IPS-20b (cell line): ENCODE measurements around the gene NTSR1.

ENCODE experiments used
- H3K27ac ChIP-seq: one replicate; pipeline ENCODE4 v1.5.1; 2013; ENCODE audit warnings: low read length
- H3K27me3 ChIP-seq: 2 replicates; pipeline ENCODE4 v1.6.1; 2013; ENCODE audit warnings: mild to moderate bottlenecking, low read length, inconsistent platforms; ENCODE audit not compliant: insufficient read depth
- H3K36me3 ChIP-seq: 2 replicates; pipeline ENCODE4 v1.6.1; 2013; ENCODE audit warnings: low read depth, mild to moderate bottlenecking, inconsistent platforms, low read length, moderate library complexity; ENCODE audit not compliant: insufficient read depth
- H3K4me1 ChIP-seq: 2 replicates; pipeline ENCODE4 v1.6.1; 2013; ENCODE audit warnings: mild to moderate bottlenecking, control low read depth, inconsistent platforms, low read length, moderate library complexity; ENCODE audit not compliant: insufficient read depth
- H3K4me3 ChIP-seq: 2 replicates; pipeline ENCODE4 v1.5.1; 2013; ENCODE audit warnings: mild to moderate bottlenecking, low read length, inconsistent platforms
- H3K9ac ChIP-seq: 2 replicates; pipeline ENCODE4 v1.6.1; 2013; ENCODE audit warnings: low read depth, mild to moderate bottlenecking, inconsistent platforms, low read length, moderate library complexity
- H3K9me3 ChIP-seq: 2 replicates; pipeline ENCODE4 v1.6.1; 2013; ENCODE audit warnings: mild to moderate bottlenecking, low read depth, low read length, inconsistent platforms; ENCODE audit not compliant: insufficient read depth

Gene NTSR1

GRCh38 chr20:62811320-62811719, 102.7 kb downstream of the NTSR1 start:
- Histone ChIP-seq H3K36me3 (peaks cover 21% of the 10 kb centered on the region), H3K9me3 (no peaks in the 10 kb centered on the region), H3K27ac (no peak overlapping the region), H3K4me1 (peaks cover 5% of the 10 kb centered on the region; the same call in 1 of the 2 replicates), H3K27me3 (peaks cover 14% of the 10 kb centered on the region), H3K9ac (no peak overlapping the region), H3K4me3 (no peak overlapping the region)

- H3K9me3 ChIP-seq: no peaks in the 10 kb centered on the region
- H3K9ac ChIP-seq: no peak overlapping the region
- no peak overlapping the region for H3K27ac ChIP-seq
- peaks cover 21% of the 10 kb centered on the region for H3K36me3 ChIP-seq
- H3K4me3 ChIP-seq: no peak overlapping the region
- H3K4me1 ChIP-seq: peaks cover 5% of the 10 kb centered on the region; the same call in 1 of the 2 replicates
- peaks cover 18% of the 10 kb centered on the region for H3K27me3 ChIP-seq
Measured at GRCh38 chr20:62811720-62812119, 103.1 kb downstream of the NTSR1 start.
